GM18951 (cell line): ENCODE measurements around the gene ETV3L.

Experiments
- POLR2A ChIP-seq: IDR thresholded peaks from 4 replicates; pipeline ENCODE4 v1.6.1; 2011; ENCODE audit warnings: mild to moderate bottlenecking; ENCODE audit not compliant: insufficient read length, insufficient read depth; ENCODE audit errors: extremely low read depth
- in situ Hi-C: fragments of 300-500 bp; cut with MboI; formaldehyde crosslinking; loops from one replicate; pipeline ENCODE4 v1.12.0; 2022; ENCODE audit warnings: low sequenced_read_pairs, mixed read lengths, inconsistent platforms; ENCODE audit not compliant: unreplicated experiment

ETV3L gene

GRCh38 chr1:157099633-157100009 lies at the start of gene ETV3L:
Gene ETV3L (minus strand): TSS chr1:157099808. CDS start chr1:157099523, 285 bp downstream.
- in situ Hi-C loops, result loop anchor here (5.0 kb wide), 1 partner anchor 48 kb away; no protein-coding TSS in a partner anchor
- TF ChIP-seq POLR2A, result no peak

GRCh38 chr1:157147906-157148700 lies 48.5 kb upstream of the ETV3L start:
- TF ChIP-seq POLR2A, result no peak
- in situ Hi-C loops, result loop anchor here (5.0 kb wide), 1 partner anchor 51 kb away; the partner anchor contains the start of gene ETV3L

- in situ Hi-C loops, result loop anchor here (5.0 kb wide), 1 partner anchor 50 kb away; the partner anchor contains the start of gene ETV3L
- no peak for TF ChIP-seq POLR2A
These were observed 47.4 kb upstream of the ETV3L start for GRCh38 chr1:157147037-157147436.

- in situ Hi-C loops, result loop anchor here (5.0 kb wide), 1 partner anchor 49 kb away; the partner anchor contains the start of gene ETV3L
- no peak for TF ChIP-seq POLR2A
These were observed 46.6 kb upstream of the ETV3L start for GRCh38 chr1:157146244-157146643.

- TF ChIP-seq POLR2A, result no peak
- in situ Hi-C loops, result loop anchor here (5.0 kb wide), 1 partner anchor 48 kb away; the partner anchor contains the start of gene ETV3L
These were observed 45.5 kb upstream of the ETV3L start for GRCh38 chr1:157145076-157145475.

GRCh38 chr1:157144509-157144908 lies 44.9 kb upstream of the ETV3L start:
- no peak for TF ChIP-seq POLR2A
- in situ Hi-C loops, result no loop called here

GRCh38 chr1:157142765-157143423 lies 43.3 kb upstream of the ETV3L start:
- TF ChIP-seq POLR2A, result no peak
- in situ Hi-C loops, result no loop called here

- no peak for TF ChIP-seq POLR2A
- in situ Hi-C loops, result no loop called here
These were observed 42.6 kb upstream of the ETV3L start for GRCh38 chr1:157142201-157142600.

- in situ Hi-C loops, result no loop called here
- no peak for TF ChIP-seq POLR2A
These were observed 41.7 kb upstream of the ETV3L start for GRCh38 chr1:157141212-157141855.

- no peak for TF ChIP-seq POLR2A
- in situ Hi-C loops, result no loop called here
These were observed 40.5 kb upstream of the ETV3L start for GRCh38 chr1:157140063-157140588.

- TF ChIP-seq POLR2A, result no peak
- in situ Hi-C loops, result no loop called here
These were observed 39.6 kb upstream of the ETV3L start for GRCh38 chr1:157139052-157139715.

GRCh38 chr1:157138220-157139051 lies 38.8 kb upstream of the ETV3L start, which contains the start of gene ETV3:
Gene ETV3 (minus strand): TSS chr1:157138395. CDS start chr1:157136352, 2,043 bp downstream.
- in situ Hi-C loops, result no loop called here
- peak; percentile 77 for TF ChIP-seq POLR2A
